IPS-15b (cell line): ENCODE data around the gene ZC3HAV1.

ENCODE experiments used
- H3K27me3 ChIP-seq: one replicate; pipeline ENCODE4 v1.6.1; 2013; ENCODE audit warnings: low read length; ENCODE audit not compliant: control insufficient read depth, insufficient read depth
- H3K36me3 ChIP-seq: one replicate; pipeline ENCODE4 v1.6.1; 2013; ENCODE audit warnings: low read length; ENCODE audit not compliant: control insufficient read depth, insufficient read depth
- H3K4me1 ChIP-seq: one replicate; pipeline ENCODE4 v1.6.1; 2013; ENCODE audit warnings: mild to moderate bottlenecking, low read length; ENCODE audit not compliant: control insufficient read depth, insufficient read depth
- H3K4me3 ChIP-seq: one replicate; pipeline ENCODE4 v1.5.1; 2013; ENCODE audit warnings: low read depth, low read length
- H3K9ac ChIP-seq: one replicate; pipeline ENCODE4 v1.6.1; 2013; ENCODE audit warnings: low read depth, mild to moderate bottlenecking, low read length
- H3K9me3 ChIP-seq: one replicate; pipeline ENCODE4 v1.6.1; 2013; ENCODE audit warnings: mild to moderate bottlenecking, low read length; ENCODE audit not compliant: control insufficient read depth, insufficient read depth

The ZC3HAV1 gene

DNA sequence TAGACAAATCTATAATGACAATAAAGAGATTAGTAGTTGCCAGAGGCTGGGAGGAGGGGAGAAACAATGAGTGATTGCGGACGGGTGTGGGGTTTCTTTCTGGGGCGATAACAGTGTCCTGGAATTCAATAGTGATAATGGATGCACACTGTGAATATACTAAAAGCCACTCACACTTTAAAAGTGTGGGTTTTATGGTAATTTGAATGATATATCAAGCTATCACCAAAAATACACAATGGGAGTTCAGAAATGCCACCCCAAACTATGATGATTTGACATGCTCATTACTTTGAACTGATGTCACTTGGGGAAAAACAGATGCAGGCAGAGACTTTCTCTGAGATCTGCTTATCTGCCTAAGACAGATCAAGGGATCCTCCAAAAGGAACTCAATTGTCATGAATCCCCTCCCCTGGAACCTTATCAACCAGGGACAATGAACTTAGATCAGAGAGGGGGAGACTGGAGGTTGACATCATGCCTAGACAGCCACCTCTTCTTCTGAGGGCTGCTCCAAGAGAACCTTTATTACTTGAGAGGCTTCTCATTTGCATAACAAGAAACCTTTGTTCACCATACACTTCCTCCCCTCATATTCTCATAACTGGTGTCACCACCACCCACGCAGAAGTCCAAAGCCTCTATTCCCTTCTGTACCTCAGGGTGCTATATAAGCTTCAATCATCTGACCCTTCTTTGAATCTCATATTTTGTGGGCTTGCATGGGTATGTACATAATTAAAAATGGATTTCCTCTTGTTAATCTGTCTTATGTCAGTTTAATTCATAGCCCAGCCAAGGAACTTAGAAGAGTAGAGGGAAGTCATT lies 14.8 kb upstream of the ZC3HAV1 start:
- no peaks in the 10 kb centered on the region for H3K36me3 ChIP-seq
- H3K4me1 ChIP-seq, result peaks cover 4% of the 10 kb centered on the region
- H3K27me3 ChIP-seq, result no peaks in the 10 kb centered on the region
- no peak overlapping the region for H3K9ac ChIP-seq
- no peaks in the 10 kb centered on the region for H3K9me3 ChIP-seq
- no peak overlapping the region for H3K4me3 ChIP-seq

DNA sequence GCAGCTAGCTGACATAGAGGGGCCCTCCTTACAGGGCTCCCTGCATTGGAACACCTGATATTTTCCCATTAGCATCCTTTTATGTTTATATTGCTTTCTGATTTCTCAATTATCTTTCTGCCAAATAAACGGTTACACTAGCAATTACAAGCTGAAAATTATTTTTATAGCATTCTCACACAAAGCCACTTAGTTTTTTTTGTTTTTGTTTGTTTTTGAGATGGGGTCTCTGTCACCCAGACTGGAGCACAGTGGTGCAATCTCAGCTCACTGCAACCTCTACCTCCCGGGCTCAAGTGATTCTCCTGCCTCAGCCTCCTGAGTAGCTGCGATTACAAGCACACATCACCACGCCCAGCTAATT lies 9.9 kb upstream of the ZC3HAV1 start:
- Histone ChIP-seq H3K36me3 (no peaks in the 10 kb centered on the region), H3K4me1 (peaks cover 4% of the 10 kb centered on the region), H3K27me3 (no peaks in the 10 kb centered on the region), H3K4me3 (no peak overlapping the region), H3K9me3 (no peaks in the 10 kb centered on the region), H3K9ac (no peak overlapping the region)

DNA sequence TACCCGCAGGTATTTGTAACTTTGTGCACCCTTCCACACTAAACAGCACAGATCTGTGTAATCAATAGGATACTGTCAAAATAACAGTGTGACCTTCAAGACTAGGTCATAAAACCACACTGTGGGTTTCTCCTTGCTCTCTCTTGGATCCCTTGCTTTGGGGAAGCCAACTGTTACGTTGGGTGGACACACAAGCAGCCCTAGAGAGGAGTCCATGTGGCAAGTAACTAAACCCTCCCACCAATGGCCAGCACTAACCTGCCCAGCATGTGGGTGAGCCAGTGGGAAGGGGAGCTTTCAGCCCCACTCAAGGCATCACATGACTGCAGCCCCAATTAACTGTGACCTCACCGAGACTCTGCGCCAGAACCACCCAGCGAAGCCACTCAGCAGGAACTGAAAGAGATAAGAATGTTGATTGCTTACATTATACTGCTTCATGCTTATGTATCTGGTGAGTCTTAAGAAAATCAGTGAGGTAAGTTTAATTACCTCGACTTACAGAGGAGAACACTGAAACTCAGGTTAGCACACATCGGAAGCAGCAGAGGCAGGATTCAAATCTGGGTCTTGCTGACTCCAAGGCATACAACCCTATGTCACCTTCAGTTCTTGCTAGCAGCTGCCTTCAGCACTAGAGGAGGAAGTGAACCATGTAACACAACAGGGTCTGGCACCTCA lies 9.4 kb upstream of the ZC3HAV1 start:
- H3K9ac ChIP-seq, result no peak overlapping the region

DNA sequence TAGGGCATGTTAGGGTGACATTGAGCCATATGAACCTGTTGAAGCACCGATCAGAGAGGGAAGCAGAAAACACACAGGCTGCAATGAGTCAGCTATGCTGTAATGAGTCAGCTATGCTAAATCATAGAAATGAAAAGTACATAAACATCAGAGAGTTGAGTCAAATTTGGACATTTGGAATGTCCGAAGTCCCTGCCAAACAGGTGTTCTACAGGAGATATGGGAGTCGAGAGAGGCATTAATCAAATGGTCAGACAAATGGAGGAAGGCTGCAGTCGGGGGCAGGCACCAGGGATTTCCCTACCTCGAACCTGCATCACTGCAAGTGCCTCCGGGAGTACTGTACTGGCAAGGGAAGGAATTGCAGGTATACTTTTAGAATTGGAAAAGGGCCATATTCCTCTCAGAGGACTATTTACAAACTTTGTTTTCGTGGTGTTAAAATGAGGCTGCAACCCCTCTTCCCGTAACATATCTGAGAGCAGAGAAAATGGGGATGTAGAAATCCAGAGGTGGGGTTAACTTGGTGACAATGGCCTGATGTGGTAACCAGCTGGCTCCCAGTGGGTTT lies 8.8 kb upstream of the ZC3HAV1 start:
- no peak overlapping the region for H3K4me3 ChIP-seq
- H3K27me3 ChIP-seq, result no peaks in the 10 kb centered on the region

More for the DNA sequence above, 9.4 kb upstream of the ZC3HAV1 start:
- Histone ChIP-seq H3K36me3 (no peaks in the 10 kb centered on the region), H3K4me3 (no peak overlapping the region), H3K9me3 (no peaks in the 10 kb centered on the region), H3K4me1 (no peaks in the 10 kb centered on the region), H3K27me3 (no peaks in the 10 kb centered on the region)

DNA sequence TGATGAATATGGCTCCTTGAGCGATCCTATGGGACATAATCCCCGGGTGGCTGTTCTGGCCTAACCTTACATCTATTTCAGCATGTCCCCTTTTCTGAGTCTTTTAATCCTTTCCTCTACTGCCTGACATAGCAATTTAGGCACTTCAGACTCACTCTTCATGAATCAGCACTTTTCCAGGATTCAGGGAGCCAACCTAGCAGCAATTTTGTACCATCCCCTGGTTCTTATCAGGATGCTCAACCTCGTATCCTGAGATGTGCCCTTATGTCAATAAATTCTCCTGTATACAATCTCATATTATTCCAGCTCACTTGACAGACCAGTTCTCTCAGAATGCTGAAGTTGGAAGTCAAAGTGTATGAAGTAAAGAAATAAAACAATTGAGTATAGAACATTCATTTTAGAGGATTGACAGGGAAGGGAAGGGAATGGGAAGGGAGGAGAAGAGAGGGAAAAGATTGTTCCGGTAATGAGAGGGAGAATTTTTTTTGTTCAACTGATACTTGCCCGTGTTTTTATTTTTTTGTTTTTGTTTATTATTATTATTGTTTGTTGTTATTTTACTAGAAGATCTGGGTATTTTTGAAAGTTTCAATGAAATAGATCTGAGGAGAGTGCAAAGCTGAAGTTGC lies 8.2 kb upstream of the ZC3HAV1 start:
- H3K36me3 ChIP-seq, result no peaks in the 10 kb centered on the region
- H3K4me3 ChIP-seq, result no peak overlapping the region
- H3K9me3 ChIP-seq, result no peaks in the 10 kb centered on the region
- H3K27me3 ChIP-seq, result peaks cover 2% of the 10 kb centered on the region
- H3K4me1 ChIP-seq, result no peaks in the 10 kb centered on the region
- H3K9ac ChIP-seq, result no peak overlapping the region

More for the DNA sequence above, 8.8 kb upstream of the ZC3HAV1 start:
- Histone ChIP-seq H3K4me1 (no peaks in the 10 kb centered on the region), H3K9me3 (no peaks in the 10 kb centered on the region), H3K9ac (no peak overlapping the region), H3K36me3 (no peaks in the 10 kb centered on the region)

DNA sequence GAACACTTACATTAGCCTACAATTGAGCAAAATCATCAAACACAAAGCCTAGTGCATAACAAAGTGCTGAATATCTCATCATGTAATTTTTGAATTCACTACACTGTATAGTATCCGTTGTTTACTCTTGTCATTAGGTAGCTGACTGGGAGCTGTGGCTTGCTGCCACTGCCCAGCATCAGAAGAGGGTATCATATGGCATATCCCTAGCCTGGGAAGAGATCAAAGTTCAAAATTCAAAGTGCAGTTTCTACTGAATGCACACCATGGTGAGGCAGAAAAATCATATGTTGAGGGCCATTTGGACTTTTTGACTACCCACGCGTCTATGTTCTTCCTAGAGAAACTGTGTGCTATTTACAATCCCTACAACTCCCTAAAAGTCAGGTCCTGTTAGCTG lies 7.5 kb upstream of the ZC3HAV1 start:
- no peaks in the 10 kb centered on the region for H3K4me1 ChIP-seq
- H3K36me3 ChIP-seq, result no peaks in the 10 kb centered on the region
- no peak overlapping the region for H3K4me3 ChIP-seq
- no peaks in the 10 kb centered on the region for H3K9me3 ChIP-seq
- no peak overlapping the region for H3K9ac ChIP-seq
- peaks cover 2% of the 10 kb centered on the region for H3K27me3 ChIP-seq

DNA sequence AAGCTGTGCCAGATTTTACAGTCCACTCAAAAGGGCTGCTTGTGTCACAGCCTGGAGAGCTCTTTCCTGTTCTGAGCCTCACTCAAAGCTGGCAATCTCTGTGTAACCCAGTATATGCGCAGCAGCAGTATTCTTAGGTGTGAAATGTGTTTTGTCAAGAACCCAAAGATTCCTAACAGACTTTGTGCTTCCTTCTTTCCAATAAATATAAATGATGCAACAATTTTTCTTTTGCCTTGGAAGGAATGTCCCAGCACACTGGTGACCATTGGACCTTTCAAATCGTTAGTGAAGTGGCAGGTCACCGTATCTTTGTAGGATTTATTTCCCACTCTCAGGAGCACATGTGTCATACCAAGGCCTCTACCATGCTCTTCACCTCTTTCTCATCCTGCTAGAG lies 5.6 kb upstream of the ZC3HAV1 start:
- peaks cover 2% of the 10 kb centered on the region for H3K4me1 ChIP-seq
- no peaks in the 10 kb centered on the region for H3K9me3 ChIP-seq
- H3K9ac ChIP-seq, result no peak overlapping the region
- H3K4me3 ChIP-seq, result no peak overlapping the region
- peaks cover 5% of the 10 kb centered on the region for H3K27me3 ChIP-seq
- H3K36me3 ChIP-seq, result no peaks in the 10 kb centered on the region

DNA sequence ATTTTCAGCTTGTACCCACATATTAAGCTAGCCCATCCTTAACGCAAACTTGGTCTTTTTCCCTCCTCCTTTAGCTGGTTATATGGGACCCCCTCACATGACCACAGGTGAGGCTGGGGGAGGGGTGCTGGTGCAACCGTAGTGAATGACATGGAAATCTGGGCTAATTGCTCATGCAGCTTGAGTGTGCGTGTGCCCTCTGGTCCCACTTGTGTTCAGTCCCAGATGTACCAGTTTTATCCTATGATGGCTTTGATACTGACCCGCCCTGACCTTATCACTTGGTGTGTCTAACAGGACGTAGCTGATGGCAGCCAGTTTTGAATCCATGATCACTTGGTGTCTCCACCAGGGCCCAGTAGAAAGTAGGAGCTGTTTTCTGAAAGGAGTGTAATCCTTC lies 5.1 kb upstream of the ZC3HAV1 start:
- H3K4me3 ChIP-seq, result no peak overlapping the region
- no peaks in the 10 kb centered on the region for H3K36me3 ChIP-seq
- peaks cover 3% of the 10 kb centered on the region for H3K4me1 ChIP-seq
- H3K27me3 ChIP-seq, result peaks cover 10% of the 10 kb centered on the region
- no peak overlapping the region for H3K9ac ChIP-seq
- H3K9me3 ChIP-seq, result no peaks in the 10 kb centered on the region

DNA sequence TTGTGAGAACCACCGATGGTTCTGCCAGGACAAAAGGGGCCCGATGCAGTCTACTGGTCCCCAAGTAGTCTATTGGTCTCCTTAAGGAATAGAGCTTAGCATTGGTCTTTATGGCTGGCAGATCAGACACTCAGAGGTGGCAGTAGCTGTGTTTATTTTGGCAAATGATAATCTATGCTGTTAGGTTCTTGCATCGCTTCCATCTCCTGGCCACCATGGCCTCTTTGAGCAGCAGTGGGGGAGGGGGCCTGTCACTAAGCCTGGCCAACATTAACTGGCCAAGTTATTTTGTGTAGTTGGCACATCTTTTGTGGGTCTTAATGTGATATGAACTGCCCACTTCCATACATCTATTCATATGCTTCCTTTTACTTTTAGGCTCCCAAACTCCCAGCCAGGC lies 4.5 kb upstream of the ZC3HAV1 start:
- no peak overlapping the region for H3K4me3 ChIP-seq
- H3K4me1 ChIP-seq, result peaks cover 3% of the 10 kb centered on the region
- no peaks in the 10 kb centered on the region for H3K9me3 ChIP-seq
- no peaks in the 10 kb centered on the region for H3K36me3 ChIP-seq
- peaks cover 10% of the 10 kb centered on the region for H3K27me3 ChIP-seq
- H3K9ac ChIP-seq, result no peak overlapping the region

DNA sequence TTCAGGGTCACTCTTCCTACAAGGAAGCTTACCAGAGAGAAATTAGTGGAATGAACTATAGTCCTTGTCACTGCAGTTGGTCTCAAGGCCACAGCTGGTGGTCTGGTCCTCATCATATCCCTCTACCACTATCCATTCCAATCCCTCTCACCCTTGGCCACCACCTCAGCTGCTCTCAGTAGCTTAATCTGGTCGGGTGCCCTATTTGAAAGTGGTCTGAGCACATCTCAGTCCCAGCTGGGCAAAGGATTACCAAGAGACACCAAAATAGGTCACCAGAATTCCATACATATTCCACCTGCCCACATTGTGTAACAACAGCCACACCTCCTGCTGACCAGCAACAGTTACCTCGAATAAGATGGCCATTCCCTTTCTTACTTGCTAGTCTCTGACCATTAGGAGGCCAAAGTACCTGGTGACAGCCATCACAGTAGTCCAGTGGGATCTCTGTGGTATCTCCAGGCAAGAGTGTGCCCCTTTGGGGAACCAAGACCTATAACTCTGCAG lies 3.3 kb upstream of the ZC3HAV1 start:
- peaks cover 11% of the 10 kb centered on the region for H3K27me3 ChIP-seq
- no peak overlapping the region for H3K4me3 ChIP-seq
- H3K4me1 ChIP-seq, result peaks cover 3% of the 10 kb centered on the region
- H3K9ac ChIP-seq, result no peak overlapping the region
- no peaks in the 10 kb centered on the region for H3K36me3 ChIP-seq
- H3K9me3 ChIP-seq, result no peaks in the 10 kb centered on the region

DNA sequence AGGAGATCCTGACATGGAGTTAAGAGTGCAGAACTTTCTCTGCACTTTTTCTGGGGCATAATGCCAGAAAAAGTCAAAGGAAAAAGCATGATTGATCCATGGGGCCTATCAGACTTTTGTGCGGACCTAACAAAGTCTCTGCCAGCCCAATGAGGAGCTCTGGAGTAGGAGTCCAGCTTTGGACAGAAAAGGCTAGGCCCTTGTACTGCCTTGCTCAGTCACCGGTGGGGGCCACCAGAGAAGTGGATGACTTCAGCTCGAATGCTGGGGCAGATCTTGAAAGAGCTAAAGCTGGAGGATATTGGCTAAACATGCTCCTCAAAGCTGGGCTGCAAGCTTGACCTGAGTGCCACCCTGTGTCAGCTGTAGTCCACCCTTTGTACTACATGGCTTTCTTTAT lies 2.8 kb upstream of the ZC3HAV1 start:
- Histone ChIP-seq H3K4me1 (peaks cover 3% of the 10 kb centered on the region), H3K36me3 (no peaks in the 10 kb centered on the region), H3K9me3 (no peaks in the 10 kb centered on the region), H3K9ac (no peak overlapping the region), H3K4me3 (no peak overlapping the region), H3K27me3 (peaks cover 12% of the 10 kb centered on the region)
